GM23338 (cell line): ENCODE measurements around the gene CIAO3. TPM values are rescaled to one million over a fixed set of nuclear protein-coding genes. Genes with fewer than 3 reads are reported as not detected.

Experiments
- ATAC-seq: fragments of 200-7000 bp; cut with Tn5 transposase; 3 replicates; pipeline ENCODE4 v1.9.1; 2020
- DNase-seq: peaks from one replicate; pipeline ENCODE4 v3.0.0-alpha.2; 2015; ENCODE audit warnings: low spot score
- H2AFZ ChIP-seq: fragments of 200-600 bp; sonication (generic); 2 replicates; pipeline ENCODE4 v1.8.0; 2016; ENCODE audit warnings: antibody characterized with exemption, mild to moderate bottlenecking, moderate library complexity
- H3F3A ChIP-seq: fragments of 200-600 bp; sonication (generic); replicated peaks from 2 replicates; pipeline ENCODE4 v1.8.0; 2017; ENCODE audit warnings: antibody characterized with exemption, mixed run types, low read depth
- H3K27ac ChIP-seq: fragments of 200-600 bp; sonication (generic); 2 replicates; pipeline ENCODE4 v1.6.1; 2016; ENCODE audit warnings: low read depth
- H3K27me3 ChIP-seq: fragments of 200-600 bp; sonication (generic); 2 replicates; pipeline ENCODE4 v1.8.0; 2016; ENCODE audit warnings: mild to moderate bottlenecking, mixed run types, moderate library complexity; ENCODE audit not compliant: insufficient read depth
- H3K36me3 ChIP-seq: fragments of 200-600 bp; sonication (generic); 2 replicates; pipeline ENCODE4 v1.8.0; 2016; ENCODE audit warnings: mild to moderate bottlenecking; ENCODE audit not compliant: insufficient read depth
- H3K4me1 ChIP-seq: fragments of 200-600 bp; sonication (generic); 2 replicates; pipeline ENCODE4 v1.8.0; 2016; ENCODE audit warnings: mild to moderate bottlenecking, moderate library complexity; ENCODE audit not compliant: insufficient read depth
- H3K4me2 ChIP-seq: fragments of 200-600 bp; sonication (generic); 2 replicates; pipeline ENCODE4 v1.7.1; 2017; ENCODE audit warnings: mixed run types
- H3K4me3 ChIP-seq: fragments of 200-600 bp; sonication (generic); 2 replicates; pipeline ENCODE4 v1.6.1; 2016; ENCODE audit warnings: mixed run types
- H3K79me2 ChIP-seq: fragments of 200-600 bp; sonication (generic); replicated peaks from 2 replicates; pipeline ENCODE4 v1.8.0; 2017; ENCODE audit warnings: mild to moderate bottlenecking; ENCODE audit not compliant: insufficient read depth
- H3K9me2 ChIP-seq: fragments of 200-600 bp; sonication (generic); 2 replicates; pipeline ENCODE4 v1.8.0; 2017; ENCODE audit not compliant: insufficient read depth
- H4K20me1 ChIP-seq: fragments of 200-600 bp; sonication (generic); replicated peaks from 2 replicates; pipeline ENCODE4 v1.8.0; 2017; ENCODE audit warnings: mild to moderate bottlenecking; ENCODE audit not compliant: insufficient read depth
- H3K27ac Mint-ChIP-seq: 2 replicates; pipeline ENCODE4 v1.8.0; 2020; ENCODE audit warnings: inconsistent platforms, mild to moderate bottlenecking, moderate library complexity, mixed read lengths
- H3K27me3 Mint-ChIP-seq: 3 replicates; pipeline ENCODE4 v1.8.0; 2022; ENCODE audit warnings: low read depth, mild to moderate bottlenecking, moderate library complexity, mixed read lengths, inconsistent platforms; ENCODE audit not compliant: insufficient read depth, poor library complexity
- H3K36me3 Mint-ChIP-seq: 3 replicates; pipeline ENCODE4 v1.8.0; 2021; ENCODE audit warnings: low read depth, mild to moderate bottlenecking, inconsistent platforms, moderate library complexity, mixed read lengths
- H3K4me1 Mint-ChIP-seq: 3 replicates; pipeline ENCODE4 v1.8.0; 2020; ENCODE audit warnings: mild to moderate bottlenecking, inconsistent platforms, mixed read lengths
- H3K4me3 Mint-ChIP-seq: 3 replicates; pipeline ENCODE4 v1.8.0; 2021; ENCODE audit warnings: moderate library complexity, mild to moderate bottlenecking, inconsistent platforms, mixed read lengths
- H3K9me3 Mint-ChIP-seq: 3 replicates; pipeline ENCODE4 v1.8.0; 2020; ENCODE audit warnings: moderate library complexity, mild to moderate bottlenecking, inconsistent platforms, mixed read lengths
- CREB1 ChIP-seq: fragments of 250-450 bp; sonication (Bioruptor Pico); IDR thresholded peaks from 2 replicates; pipeline ENCODE4 v1.5.0; 2020; ENCODE audit warnings: low read depth, mild to moderate bottlenecking, moderate library complexity
- EZH2 ChIP-seq: fragments of 200-600 bp; sonication (generic); IDR thresholded peaks from one replicate; pipeline ENCODE4 v1.8.0; 2017; ENCODE audit warnings: antibody characterized with exemption, mild to moderate bottlenecking, low read depth; ENCODE audit not compliant: unreplicated experiment
- EZH2phosphoT487 ChIP-seq: fragments of 200-600 bp; sonication (generic); IDR thresholded peaks from one replicate; pipeline ENCODE4 v1.8.1; 2018; ENCODE audit warnings: antibody characterized with exemption; ENCODE audit not compliant: unreplicated experiment
- JUNB ChIP-seq: IDR thresholded peaks from one replicate; pipeline ENCODE4 v1.6.1; 2016; ENCODE audit warnings: antibody characterized with exemption; ENCODE audit not compliant: unreplicated experiment
- NANOG ChIP-seq: IDR thresholded peaks from 2 replicates; pipeline ENCODE4 v1.6.1; 2016; ENCODE audit warnings: antibody characterized with exemption, borderline replicate concordance
- POLR2AphosphoS5 ChIP-seq: IDR thresholded peaks from 2 replicates; pipeline ENCODE4 v1.6.1; 2016; ENCODE audit warnings: antibody characterized with exemption, low read depth
- STAT1 ChIP-seq: IDR thresholded peaks from one replicate; pipeline ENCODE4 v1.6.1; 2016; ENCODE audit warnings: antibody characterized with exemption; ENCODE audit not compliant: unreplicated experiment
- ZNF114 ChIP-seq: fragments of 250-450 bp; sonication (Bioruptor Pico); IDR thresholded peaks from 2 replicates; pipeline ENCODE4 v1.5.0; 2020; ENCODE audit warnings: mild to moderate bottlenecking, moderate library complexity
- ZNF331 ChIP-seq: fragments of 250-450 bp; sonication (Bioruptor Pico); IDR thresholded peaks from 2 replicates; pipeline ENCODE4 v1.5.0; 2020; ENCODE audit warnings: low read depth, mild to moderate bottlenecking, moderate library complexity
- polyA plus RNA-seq: library from polyadenylated mRNA; unstranded; fragments of >200 nt; fragmentation: Nextera tagmentation; extraction: Ambion mirVana; gene quantifications from 2 replicates; pipeline ENCODE4 v1.2.1, GENCODE V29; 2016
- total RNA-seq: library from RNA; depleted of rRNA; stranded (reverse); fragments of >200 nt; shearing (Covaris generic); gene quantifications from 2 replicates; pipeline ENCODE4 v1.2.3, GENCODE V29; 2014
- TF ChIP-seq, protein P1 (sequence below), 2 experiments: fragments of 200-600 bp in 1 of 2; sonication (generic) in 1 of 2; conservative IDR thresholded peaks; 2 replicates each; pipeline versions ENCODE4 v1.5.1 to v1.6.1; 2016 to 2017; ENCODE audit warnings: antibody characterized with exemption in 2 of 2, low read depth in 2 of 2, mild to moderate bottlenecking in 2 of 2, moderate library complexity in 1 of 2
- TF ChIP-seq, protein P2 (sequence below): fragments of 250-450 bp; sonication (Bioruptor Pico); IDR thresholded peaks from 2 replicates; pipeline ENCODE4 v1.5.0; 2020; ENCODE audit warnings: mild to moderate bottlenecking, moderate library complexity
- TF ChIP-seq, protein P3 (sequence below): IDR thresholded peaks from 2 replicates; pipeline ENCODE4 v1.6.1; 2016; ENCODE audit warnings: antibody characterized with exemption
- TF ChIP-seq, protein P4 (sequence below): IDR thresholded peaks from one replicate; pipeline ENCODE4 v1.6.1; 2018; ENCODE audit warnings: antibody characterized with exemption; ENCODE audit not compliant: unreplicated experiment

Gene CIAO3
- total and polyA plus RNA-seq, 2 experiments from 2014 or later: 13.0 to 42.3 TPM

GRCh38 chr16:756428-756827 lies 15.6 kb upstream of the CIAO3 start:
- no peaks in the 10 kb centered on the region for H3K36me3 ChIP-seq
- TF ChIP-seq ZNF114 (no peak), CREB1 (CRISPR knock-in tag) (no peak), EZH2phosphoT487 (no peak), EZH2 (no peak), STAT1 (no peak), ZNF331 (CRISPR knock-in tag) (no peak), JUNB (no peak), POLR2AphosphoS5 (no peak), NANOG (no peak)
- TF ChIP-seq, protein P1, sequence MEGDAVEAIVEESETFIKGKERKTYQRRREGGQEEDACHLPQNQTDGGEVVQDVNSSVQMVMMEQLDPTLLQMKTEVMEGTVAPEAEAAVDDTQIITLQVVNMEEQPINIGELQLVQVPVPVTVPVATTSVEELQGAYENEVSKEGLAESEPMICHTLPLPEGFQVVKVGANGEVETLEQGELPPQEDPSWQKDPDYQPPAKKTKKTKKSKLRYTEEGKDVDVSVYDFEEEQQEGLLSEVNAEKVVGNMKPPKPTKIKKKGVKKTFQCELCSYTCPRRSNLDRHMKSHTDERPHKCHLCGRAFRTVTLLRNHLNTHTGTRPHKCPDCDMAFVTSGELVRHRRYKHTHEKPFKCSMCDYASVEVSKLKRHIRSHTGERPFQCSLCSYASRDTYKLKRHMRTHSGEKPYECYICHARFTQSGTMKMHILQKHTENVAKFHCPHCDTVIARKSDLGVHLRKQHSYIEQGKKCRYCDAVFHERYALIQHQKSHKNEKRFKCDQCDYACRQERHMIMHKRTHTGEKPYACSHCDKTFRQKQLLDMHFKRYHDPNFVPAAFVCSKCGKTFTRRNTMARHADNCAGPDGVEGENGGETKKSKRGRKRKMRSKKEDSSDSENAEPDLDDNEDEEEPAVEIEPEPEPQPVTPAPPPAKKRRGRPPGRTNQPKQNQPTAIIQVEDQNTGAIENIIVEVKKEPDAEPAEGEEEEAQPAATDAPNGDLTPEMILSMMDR (conservative IDR thresholded peaks at IDR 0.05; ENCODE audit: low read depth in 2 of 2): no peak
- TF ChIP-seq, protein P2, sequence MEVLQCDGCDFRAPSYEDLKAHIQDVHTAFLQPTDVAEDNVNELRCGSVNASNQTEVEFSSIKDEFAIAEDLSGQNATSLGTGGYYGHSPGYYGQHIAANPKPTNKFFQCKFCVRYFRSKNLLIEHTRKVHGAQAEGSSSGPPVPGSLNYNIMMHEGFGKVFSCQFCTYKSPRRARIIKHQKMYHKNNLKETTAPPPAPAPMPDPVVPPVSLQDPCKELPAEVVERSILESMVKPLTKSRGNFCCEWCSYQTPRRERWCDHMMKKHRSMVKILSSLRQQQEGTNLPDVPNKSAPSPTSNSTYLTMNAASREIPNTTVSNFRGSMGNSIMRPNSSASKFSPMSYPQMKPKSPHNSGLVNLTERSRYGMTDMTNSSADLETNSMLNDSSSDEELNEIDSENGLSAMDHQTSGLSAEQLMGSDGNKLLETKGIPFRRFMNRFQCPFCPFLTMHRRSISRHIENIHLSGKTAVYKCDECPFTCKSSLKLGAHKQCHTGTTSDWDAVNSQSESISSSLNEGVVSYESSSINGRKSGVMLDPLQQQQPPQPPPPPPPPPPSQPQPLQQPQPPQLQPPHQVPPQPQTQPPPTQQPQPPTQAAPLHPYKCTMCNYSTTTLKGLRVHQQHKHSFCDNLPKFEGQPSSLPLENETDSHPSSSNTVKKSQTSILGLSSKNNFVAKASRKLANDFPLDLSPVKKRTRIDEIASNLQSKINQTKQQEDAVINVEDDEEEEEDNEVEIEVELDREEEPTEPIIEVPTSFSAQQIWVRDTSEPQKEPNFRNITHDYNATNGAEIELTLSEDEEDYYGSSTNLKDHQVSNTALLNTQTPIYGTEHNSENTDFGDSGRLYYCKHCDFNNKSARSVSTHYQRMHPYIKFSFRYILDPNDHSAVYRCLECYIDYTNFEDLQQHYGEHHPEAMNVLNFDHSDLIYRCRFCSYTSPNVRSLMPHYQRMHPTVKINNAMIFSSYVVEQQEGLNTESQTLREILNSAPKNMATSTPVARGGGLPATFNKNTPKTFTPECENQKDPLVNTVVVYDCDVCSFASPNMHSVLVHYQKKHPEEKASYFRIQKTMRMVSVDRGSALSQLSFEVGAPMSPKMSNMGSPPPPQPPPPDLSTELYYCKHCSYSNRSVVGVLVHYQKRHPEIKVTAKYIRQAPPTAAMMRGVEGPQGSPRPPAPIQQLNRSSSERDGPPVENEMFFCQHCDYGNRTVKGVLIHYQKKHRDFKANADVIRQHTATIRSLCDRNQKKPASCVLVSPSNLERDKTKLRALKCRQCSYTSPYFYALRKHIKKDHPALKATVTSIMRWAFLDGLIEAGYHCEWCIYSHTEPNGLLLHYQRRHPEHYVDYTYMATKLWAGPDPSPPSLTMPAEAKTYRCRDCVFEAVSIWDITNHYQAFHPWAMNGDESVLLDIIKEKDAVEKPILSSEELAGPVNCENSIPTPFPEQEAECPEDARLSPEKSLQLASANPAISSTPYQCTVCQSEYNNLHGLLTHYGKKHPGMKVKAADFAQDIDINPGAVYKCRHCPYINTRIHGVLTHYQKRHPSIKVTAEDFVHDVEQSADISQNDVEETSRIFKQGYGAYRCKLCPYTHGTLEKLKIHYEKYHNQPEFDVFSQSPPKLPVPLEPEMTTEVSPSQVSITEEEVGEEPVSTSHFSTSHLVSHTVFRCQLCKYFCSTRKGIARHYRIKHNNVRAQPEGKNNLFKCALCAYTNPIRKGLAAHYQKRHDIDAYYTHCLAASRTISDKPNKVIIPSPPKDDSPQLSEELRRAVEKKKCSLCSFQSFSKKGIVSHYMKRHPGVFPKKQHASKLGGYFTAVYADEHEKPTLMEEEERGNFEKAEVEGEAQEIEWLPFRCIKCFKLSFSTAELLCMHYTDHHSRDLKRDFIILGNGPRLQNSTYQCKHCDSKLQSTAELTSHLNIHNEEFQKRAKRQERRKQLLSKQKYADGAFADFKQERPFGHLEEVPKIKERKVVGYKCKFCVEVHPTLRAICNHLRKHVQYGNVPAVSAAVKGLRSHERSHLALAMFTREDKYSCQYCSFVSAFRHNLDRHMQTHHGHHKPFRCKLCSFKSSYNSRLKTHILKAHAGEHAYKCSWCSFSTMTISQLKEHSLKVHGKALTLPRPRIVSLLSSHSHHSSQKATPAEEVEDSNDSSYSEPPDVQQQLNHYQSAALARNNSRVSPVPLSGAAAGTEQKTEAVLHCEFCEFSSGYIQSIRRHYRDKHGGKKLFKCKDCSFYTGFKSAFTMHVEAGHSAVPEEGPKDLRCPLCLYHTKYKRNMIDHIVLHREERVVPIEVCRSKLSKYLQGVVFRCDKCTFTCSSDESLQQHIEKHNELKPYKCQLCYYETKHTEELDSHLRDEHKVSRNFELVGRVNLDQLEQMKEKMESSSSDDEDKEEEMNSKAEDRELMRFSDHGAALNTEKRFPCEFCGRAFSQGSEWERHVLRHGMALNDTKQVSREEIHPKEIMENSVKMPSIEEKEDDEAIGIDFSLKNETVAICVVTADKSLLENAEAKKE (CRISPR knock-in tag): no peak
- TF ChIP-seq, protein P3, sequence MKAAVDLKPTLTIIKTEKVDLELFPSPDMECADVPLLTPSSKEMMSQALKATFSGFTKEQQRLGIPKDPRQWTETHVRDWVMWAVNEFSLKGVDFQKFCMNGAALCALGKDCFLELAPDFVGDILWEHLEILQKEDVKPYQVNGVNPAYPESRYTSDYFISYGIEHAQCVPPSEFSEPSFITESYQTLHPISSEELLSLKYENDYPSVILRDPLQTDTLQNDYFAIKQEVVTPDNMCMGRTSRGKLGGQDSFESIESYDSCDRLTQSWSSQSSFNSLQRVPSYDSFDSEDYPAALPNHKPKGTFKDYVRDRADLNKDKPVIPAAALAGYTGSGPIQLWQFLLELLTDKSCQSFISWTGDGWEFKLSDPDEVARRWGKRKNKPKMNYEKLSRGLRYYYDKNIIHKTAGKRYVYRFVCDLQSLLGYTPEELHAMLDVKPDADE: no peak
- TF ChIP-seq, protein P4, sequence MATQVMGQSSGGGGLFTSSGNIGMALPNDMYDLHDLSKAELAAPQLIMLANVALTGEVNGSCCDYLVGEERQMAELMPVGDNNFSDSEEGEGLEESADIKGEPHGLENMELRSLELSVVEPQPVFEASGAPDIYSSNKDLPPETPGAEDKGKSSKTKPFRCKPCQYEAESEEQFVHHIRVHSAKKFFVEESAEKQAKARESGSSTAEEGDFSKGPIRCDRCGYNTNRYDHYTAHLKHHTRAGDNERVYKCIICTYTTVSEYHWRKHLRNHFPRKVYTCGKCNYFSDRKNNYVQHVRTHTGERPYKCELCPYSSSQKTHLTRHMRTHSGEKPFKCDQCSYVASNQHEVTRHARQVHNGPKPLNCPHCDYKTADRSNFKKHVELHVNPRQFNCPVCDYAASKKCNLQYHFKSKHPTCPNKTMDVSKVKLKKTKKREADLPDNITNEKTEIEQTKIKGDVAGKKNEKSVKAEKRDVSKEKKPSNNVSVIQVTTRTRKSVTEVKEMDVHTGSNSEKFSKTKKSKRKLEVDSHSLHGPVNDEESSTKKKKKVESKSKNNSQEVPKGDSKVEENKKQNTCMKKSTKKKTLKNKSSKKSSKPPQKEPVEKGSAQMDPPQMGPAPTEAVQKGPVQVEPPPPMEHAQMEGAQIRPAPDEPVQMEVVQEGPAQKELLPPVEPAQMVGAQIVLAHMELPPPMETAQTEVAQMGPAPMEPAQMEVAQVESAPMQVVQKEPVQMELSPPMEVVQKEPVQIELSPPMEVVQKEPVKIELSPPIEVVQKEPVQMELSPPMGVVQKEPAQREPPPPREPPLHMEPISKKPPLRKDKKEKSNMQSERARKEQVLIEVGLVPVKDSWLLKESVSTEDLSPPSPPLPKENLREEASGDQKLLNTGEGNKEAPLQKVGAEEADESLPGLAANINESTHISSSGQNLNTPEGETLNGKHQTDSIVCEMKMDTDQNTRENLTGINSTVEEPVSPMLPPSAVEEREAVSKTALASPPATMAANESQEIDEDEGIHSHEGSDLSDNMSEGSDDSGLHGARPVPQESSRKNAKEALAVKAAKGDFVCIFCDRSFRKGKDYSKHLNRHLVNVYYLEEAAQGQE: no peak
- no peak overlapping the region for H3K4me2 ChIP-seq
- peaks cover 15% of the 10 kb centered on the region for H3K27me3 Mint-ChIP-seq
- H4K20me1 ChIP-seq: no peaks in the 10 kb centered on the region
- no peaks in the 10 kb centered on the region for H3K9me2 ChIP-seq
- H2AFZ ChIP-seq: no peak overlapping the region
- H3K36me3 Mint-ChIP-seq: no peaks in the 10 kb centered on the region
- H3K4me3 ChIP-seq: no peak overlapping the region
- H3K4me1 ChIP-seq: peaks cover 5% of the 10 kb centered on the region
- H3K27me3 ChIP-seq: no peaks in the 10 kb centered on the region
- H3F3A ChIP-seq: no peaks in the 10 kb centered on the region
- no peak for DNase-seq
- no peak overlapping the region for H3K27ac Mint-ChIP-seq
- H3K79me2 ChIP-seq: no peaks in the 10 kb centered on the region
- H3K27ac ChIP-seq: no peak overlapping the region
- ATAC-seq: no peak
- H3K9me3 Mint-ChIP-seq: no peaks in the 10 kb centered on the region; the same call in 1 of the 3 replicates
- H3K4me1 Mint-ChIP-seq: peaks cover 14% of the 10 kb centered on the region
- H3K4me3 Mint-ChIP-seq: no peak overlapping the region
